Activated CD4-positive, alpha-beta T cell treated with anti-CD3 and anti-CD28 coated beads, Interleukin-2, amount 10 ng/mL, durations not matched to agents 7 days and 5 days (primary cell): ENCODE measurements around the gene HLA-DRB5. TPM values are rescaled to one million over a fixed set of nuclear protein-coding genes. Genes with fewer than 3 reads are reported as not detected.
"Not testable (repeated sequence)": the region's sequence is repeated elsewhere in the genome, so short reads cannot be mapped to it uniquely, and the experiment has no call there.

ENCODE experiments used
- CTCF ChIA-PET: fragments of 350-600 bp; sonication (Branson Sonifier 250); formaldehyde crosslinking; loops from one replicate; lab custom pipeline; 2021; ENCODE audit warnings: antibody characterized with exemption; lab: Charles Lee
- POLR2A ChIA-PET: fragments of 350-600 bp; sonication (Branson Sonifier 250); formaldehyde crosslinking; loops from one replicate; lab custom pipeline; 2021; ENCODE audit warnings: antibody characterized with exemption; lab: Charles Lee
- DNase-seq: peaks from one replicate; pipeline ENCODE4 v3.0.0-alpha.2; 2020
- H3K27ac Mint-ChIP-seq: one replicate; pipeline ENCODE4 v1.8.0; 2021; ENCODE audit warnings: mild to moderate bottlenecking, moderate library complexity, mixed read lengths
- H3K27me3 Mint-ChIP-seq: one replicate; pipeline ENCODE4 v1.8.0; 2021; ENCODE audit warnings: mixed read lengths
- H3K36me3 Mint-ChIP-seq: one replicate; pipeline ENCODE4 v1.8.0; 2021; ENCODE audit warnings: low read depth, mixed read lengths
- H3K4me1 Mint-ChIP-seq: one replicate; pipeline ENCODE4 v1.8.0; 2021; ENCODE audit warnings: mixed read lengths
- H3K4me3 Mint-ChIP-seq: one replicate; pipeline ENCODE4 v1.8.0; 2021; ENCODE audit warnings: mild to moderate bottlenecking, moderate library complexity, mixed read lengths
- H3K9me3 Mint-ChIP-seq: one replicate; pipeline ENCODE4 v1.8.0; 2021; ENCODE audit warnings: mixed read lengths
- total RNA-seq, 2 experiments: library from RNA; stranded (reverse); gene quantifications; one replicate each; pipeline ENCODE4 v1.2.3, GENCODE V29; 2021

Gene HLA-DRB5
- total RNA-seq, 2 experiments from 2014 or later: 27.9 to 29.2 TPM

- H3K4me3 Mint-ChIP-seq: no peak overlapping the region
- H3K4me1 Mint-ChIP-seq: no peaks in the 10 kb centered on the region
- H3K36me3 Mint-ChIP-seq: no peaks in the 10 kb centered on the region
- no peaks in the 10 kb centered on the region for H3K9me3 Mint-ChIP-seq
- no peak for DNase-seq
- H3K27ac Mint-ChIP-seq: no peak overlapping the region
- ChIA-PET CTCF (interaction anchor here (1.3 to 1.6 kb wide), 2 partner anchors 95 to 202 kb away, joined by 3 to 4 read pairs; no protein-coding TSS in a partner anchor), POLR2A (no interaction called here)
- H3K27me3 Mint-ChIP-seq: peaks cover 35% of the 10 kb centered on the region
Observed at GRCh38 chr6:32483968-32484613, 46.0 kb downstream of the HLA-DRB5 start.

GRCh38 chr6:32475392-32476206 is 54.5 kb downstream of the HLA-DRB5 start:
- Mint-ChIP-seq H3K9me3 (peaks cover 2% of the 10 kb centered on the region), H3K4me3 (no peak overlapping the region), H3K27ac (no peak overlapping the region), H3K27me3 (peaks cover 19% of the 10 kb centered on the region), H3K4me1 (peaks cover 2% of the 10 kb centered on the region), H3K36me3 (no peaks in the 10 kb centered on the region)
- ChIA-PET CTCF (interaction anchor here (0.6 kb wide), 1 partner anchor 281 kb away, joined by 6 read pairs; no protein-coding TSS in a partner anchor), POLR2A (no interaction called here)
- DNase-seq: no peak

DNA sequence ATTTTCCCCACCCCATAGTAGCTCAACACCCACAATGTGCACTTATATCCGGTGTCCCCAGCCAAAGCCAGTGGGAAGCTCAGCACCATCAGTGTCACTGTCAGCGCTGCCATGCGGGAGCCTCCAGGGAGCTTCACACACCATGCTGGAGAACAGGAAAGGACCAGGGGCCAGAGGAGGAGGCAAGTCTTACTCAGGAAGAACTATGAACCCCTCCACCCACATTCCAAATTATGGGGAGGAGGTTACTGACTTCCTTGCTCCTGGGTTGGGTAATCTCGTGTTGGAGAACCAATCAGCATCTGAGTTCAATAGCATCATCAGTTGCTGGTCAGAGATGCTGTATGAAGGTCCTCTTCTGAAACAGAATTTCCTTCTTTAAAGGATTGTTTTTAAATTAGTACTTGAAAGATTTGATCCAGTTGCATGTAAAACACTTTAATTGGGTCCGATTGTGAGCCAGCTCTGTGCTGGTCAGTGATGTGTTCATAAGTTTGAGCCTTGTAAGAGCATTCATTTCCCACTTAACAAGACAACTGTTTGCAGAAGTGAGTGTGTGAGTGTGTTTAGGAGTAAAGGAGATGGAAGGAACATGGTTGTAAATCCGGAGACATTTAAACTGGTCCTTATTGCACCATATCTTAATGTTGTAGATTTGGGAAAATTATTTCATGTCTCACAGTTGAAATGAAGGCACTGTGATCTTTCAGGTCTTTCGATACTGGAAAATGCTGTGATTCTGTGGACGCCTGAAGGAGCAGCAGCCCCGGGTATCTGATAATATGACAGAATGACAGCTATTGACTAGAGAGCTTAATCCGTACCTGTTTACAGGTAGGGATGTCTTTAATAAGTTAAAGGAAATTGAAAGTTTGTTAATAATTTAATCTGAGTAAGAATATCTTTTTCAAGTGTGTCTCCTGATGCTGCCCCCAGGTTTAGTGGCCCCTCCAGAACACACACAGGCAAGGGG is 56.4 kb downstream of the HLA-DRB5 start:
- H3K4me3 Mint-ChIP-seq, H3K27ac Mint-ChIP-seq, H3K4me1 Mint-ChIP-seq, H3K36me3 Mint-ChIP-seq, POLR2A ChIA-PET, H3K9me3 Mint-ChIP-seq, DNase-seq: not testable (repeated sequence)
- H3K27me3 Mint-ChIP-seq: peaks cover 19% of the 10 kb centered on the region
- CTCF ChIA-PET: interaction anchor here (1.0 to 1.1 kb wide), 2 partner anchors 8 to 48 kb away, joined by 3 read pairs; no protein-coding TSS in a partner anchor

DNA sequence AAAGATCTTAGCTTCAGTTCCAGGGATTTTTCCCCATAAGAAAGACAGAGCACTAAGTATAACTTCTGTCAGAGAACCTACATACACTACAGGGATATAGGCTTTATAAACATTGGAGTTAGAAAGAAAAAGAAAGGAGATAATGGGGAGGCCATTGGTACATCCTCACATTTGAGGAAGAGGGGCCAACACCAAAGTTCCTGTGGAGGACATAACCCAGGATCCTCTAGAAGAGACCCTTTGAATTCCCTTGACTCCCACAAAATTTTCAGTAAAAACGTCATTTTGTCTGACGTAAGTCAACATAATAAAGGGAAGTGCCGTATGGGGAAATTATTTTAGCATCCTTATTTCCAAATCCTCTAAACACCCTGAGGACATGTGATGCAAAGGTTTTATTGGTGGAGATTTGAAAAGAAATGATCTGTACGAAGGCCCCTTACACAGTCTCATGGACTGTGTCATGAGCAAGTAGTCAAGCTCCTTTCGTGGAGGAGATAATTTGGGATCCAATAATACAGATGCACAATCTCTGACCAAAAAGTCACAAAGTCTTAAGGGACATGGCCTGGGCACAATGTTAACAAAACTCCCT is 57.2 kb downstream of the HLA-DRB5 start:
- Mint-ChIP-seq H3K9me3 (no peaks in the 10 kb centered on the region), H3K36me3 (no peaks in the 10 kb centered on the region), H3K27me3 (peaks cover 23% of the 10 kb centered on the region), H3K4me3 (no peak overlapping the region), H3K27ac (no peak overlapping the region), H3K4me1 (peaks cover 2% of the 10 kb centered on the region)
- no peak for DNase-seq
- ChIA-PET POLR2A (no interaction called here), CTCF (interaction anchor here (1.0 to 1.1 kb wide), 2 partner anchors 9 to 47 kb away, joined by 3 read pairs; no protein-coding TSS in a partner anchor)

- H3K27me3 Mint-ChIP-seq: peaks cover 26% of the 10 kb centered on the region
- H3K9me3 Mint-ChIP-seq, H3K36me3 Mint-ChIP-seq, DNase-seq, CTCF ChIA-PET, POLR2A ChIA-PET, H3K4me3 Mint-ChIP-seq, H3K4me1 Mint-ChIP-seq, H3K27ac Mint-ChIP-seq: not testable (repeated sequence)
Observed at GRCh38 chr6:32467743-32468503, 62.2 kb downstream of the HLA-DRB5 start.

Other genes with a start within 250 kb of the HLA-DRB5 start
- gene TSBP1, start 158.4 kb downstream of the HLA-DRB5 start, total RNA-seq: not detected
- gene BTNL2, start 123.1 kb downstream of the HLA-DRB5 start, total RNA-seq: not detected
- gene HLA-DRA, start 90.4 kb downstream of the HLA-DRB5 start, total RNA-seq: 10 to 100 TPM; 58.8 to 73.7 TPM
- gene HLA-DRB1, start 59.6 kb upstream of the HLA-DRB5 start, total RNA-seq: 10 to 100 TPM; 51.4 to 55.9 TPM
- 1 to 10 TPM; 4.7 to 5.2 TPM for gene HLA-DQA1, start 107.1 kb upstream of the HLA-DRB5 start, total RNA-seq
- 10 to 100 TPM; 24.1 to 26.0 TPM for gene HLA-DQB1, start 136.4 kb upstream of the HLA-DRB5 start, total RNA-seq
- under 1 TPM; 0.27 to 0.62 TPM for gene HLA-DQA2, start 211.1 kb upstream of the HLA-DRB5 start, total RNA-seq
- gene HLA-DQB2, start 233.2 kb upstream of the HLA-DRB5 start, total RNA-seq: 1 to 10 TPM; 1.3 to 1.8 TPM